ENCODE data around the gene FRAT1.

Gene FRAT1

GRCh38 chr10:97311111-97311626, 7.9 kb upstream of the FRAT1 start:
- H3K4me3 ChIP-seq (ENCODE audit: low read depth, low read length), result no peak overlapping the region
- TF ChIP-seq CTCF (IDR thresholded peaks at IDR 0.05; ENCODE audit: low read depth, low read length), result no peak

GRCh38 chr10:97312897-97313296, 6.2 kb upstream of the FRAT1 start:
- TF ChIP-seq CTCF (IDR thresholded peaks at IDR 0.05; ENCODE audit: low read depth, low read length), result no peak
- no peak overlapping the region for H3K4me3 ChIP-seq (ENCODE audit: low read depth, low read length)

GRCh38 chr10:97314671-97315070, 4.4 kb upstream of the FRAT1 start:
- no peak for TF ChIP-seq CTCF (IDR thresholded peaks at IDR 0.05; ENCODE audit: low read depth, low read length)

GRCh38 chr10:97319671-97320479, 804 bp downstream of the FRAT1 start:
- TF ChIP-seq CTCF (IDR thresholded peaks at IDR 0.05; ENCODE audit: low read depth, low read length), result no peak
- H3K4me3 ChIP-seq (ENCODE audit: low read depth, low read length), result peak overlapping the region; percentile 69

More at GRCh38 chr10:97314671-97315070, 4.4 kb upstream of the FRAT1 start:
- no peak overlapping the region for H3K4me3 ChIP-seq (ENCODE audit: low read depth, low read length)

- peak overlapping the region; percentile 69 for H3K4me3 ChIP-seq (ENCODE audit: low read depth, low read length)
- no peak for TF ChIP-seq CTCF (IDR thresholded peaks at IDR 0.05; ENCODE audit: low read depth, low read length)
These were observed 1.5 kb downstream of the FRAT1 start for GRCh38 chr10:97320480-97321031.

GRCh38 chr10:97321032-97321803, 2.1 kb downstream of the FRAT1 start:
- H3K4me3 ChIP-seq (ENCODE audit: low read depth, low read length), result no peak overlapping the region
- no peak for TF ChIP-seq CTCF (IDR thresholded peaks at IDR 0.05; ENCODE audit: low read depth, low read length)

Measured in WI38 (cell line).